Smooth muscle cell (in vitro differentiated cells): ENCODE data around the gene ABI3BP. TPM values are rescaled to one million over a fixed set of nuclear protein-coding genes. Genes with fewer than 3 reads are reported as not detected.

ENCODE experiments used
- DNase-seq: peaks from one replicate; lab custom pipeline; 2025; ENCODE audit not compliant: unreplicated experiment; lab: John Stamatoyannopoulos, UW
- H2AFZ ChIP-seq: fragments of 200-600 bp; sonication (generic); 2 replicates; pipeline ENCODE4 v1.6.0; 2016; ENCODE audit warnings: antibody characterized with exemption, low read depth, mild to moderate bottlenecking
- H3F3A ChIP-seq: fragments of 200-600 bp; sonication (generic); 2 replicates; pipeline ENCODE4 v1.6.0; 2017; ENCODE audit warnings: antibody characterized with exemption, low read depth
- H3K27ac ChIP-seq: fragments of 200-600 bp; sonication (generic); 2 replicates; pipeline ENCODE4 v1.5.1; 2016; ENCODE audit warnings: low read depth, mild to moderate bottlenecking
- H3K27me3 ChIP-seq: fragments of 200-600 bp; sonication (generic); 2 replicates; pipeline ENCODE4 v1.6.1; 2016; ENCODE audit warnings: low read depth, mild to moderate bottlenecking
- H3K36me3 ChIP-seq: fragments of 200-600 bp; sonication (generic); 2 replicates; pipeline ENCODE4 v1.5.1; 2016; ENCODE audit warnings: low read depth
- H3K4me1 ChIP-seq: fragments of 200-600 bp; sonication (generic); 2 replicates; pipeline ENCODE4 v1.5.1; 2016; ENCODE audit warnings: low read depth
- H3K4me2 ChIP-seq: fragments of 200-600 bp; sonication (generic); 2 replicates; pipeline ENCODE4 v1.6.0; 2016; ENCODE audit warnings: mild to moderate bottlenecking
- H3K4me3 ChIP-seq: fragments of 200-600 bp; sonication (generic); 2 replicates; pipeline ENCODE4 v1.5.1; 2016; ENCODE audit warnings: mild to moderate bottlenecking
- H3K79me2 ChIP-seq: fragments of 200-600 bp; sonication (generic); 2 replicates; pipeline ENCODE4 v1.6.0; 2016; ENCODE audit warnings: low read depth, mild to moderate bottlenecking
- H3K9ac ChIP-seq: fragments of 200-600 bp; sonication (generic); 2 replicates; pipeline ENCODE4 v1.6.0; 2016; ENCODE audit warnings: low read depth
- H3K9me3 ChIP-seq: fragments of 200-600 bp; sonication (generic); replicated peaks from 2 replicates; pipeline ENCODE4 v1.5.1; 2016; ENCODE audit warnings: low read depth
- H4K20me1 ChIP-seq: fragments of 200-600 bp; sonication (generic); 2 replicates; pipeline ENCODE4 v1.6.0; 2016; ENCODE audit warnings: low read depth
- WGBS: methylation state at CpG from one replicate; pipeline ENCODE4 v1.1.7; 2016; ENCODE audit warnings: low lambda C conversion rate; 5-methylcytosine and 5-hydroxymethylcytosine counted together
- polyA plus RNA-seq: library from polyadenylated mRNA; unstranded; fragments of >200 nt; fragmentation: Nextera tagmentation; extraction: Ambion mirVana; gene quantifications from 2 replicates; pipeline ENCODE4 v1.2.1, GENCODE V29; 2016
- total RNA-seq: library from RNA; depleted of rRNA; stranded (reverse); fragments of >200 nt; gene quantifications from 2 replicates; pipeline ENCODE4 v1.2.3, GENCODE V29; 2014
- TF ChIP-seq, protein P1 (sequence below): fragments of 200-600 bp; sonication (generic); IDR thresholded peaks from 2 replicates; pipeline ENCODE4 v1.5.1; 2017; ENCODE audit warnings: borderline replicate concordance, mild to moderate bottlenecking, antibody characterized with exemption; ENCODE audit not compliant: insufficient read depth, poor library complexity, severe bottlenecking

ABI3BP gene
- total and polyA plus RNA-seq, 2 experiments from 2014 or later = 0.47 to 0.58 TPM

DNA sequence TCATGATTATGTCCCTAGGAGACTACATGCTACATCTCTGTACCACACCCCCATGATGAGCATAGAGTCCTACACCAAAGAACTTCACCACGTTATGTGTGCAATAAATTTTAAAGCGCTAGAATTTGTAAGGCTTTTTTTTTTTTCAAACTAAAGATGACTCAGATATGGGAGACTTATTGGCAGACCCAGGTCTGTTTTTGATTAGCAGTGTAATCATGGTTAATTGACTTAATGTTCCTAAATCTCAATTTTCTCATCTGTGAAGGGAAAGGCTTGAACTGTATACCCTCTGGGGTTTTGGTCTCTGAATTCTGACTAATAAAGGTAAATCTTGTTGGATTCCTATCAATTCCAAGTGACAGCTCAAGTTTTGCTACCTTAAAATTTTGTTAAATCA is 26.4 kb downstream of the ABI3BP start:
- Histone ChIP-seq H3K4me3 (no peak overlapping the region), H3K4me1 (no peaks in the 10 kb centered on the region), H3K27ac (no peak overlapping the region), H3K27me3 (no peaks in the 10 kb centered on the region), H3K36me3 (no peaks in the 10 kb centered on the region), H2AFZ (no peak overlapping the region), H3K9me3 (no peaks in the 10 kb centered on the region), H3K79me2 (no peaks in the 10 kb centered on the region), H3F3A (no peaks in the 10 kb centered on the region), H3K4me2 (no peak overlapping the region), H3K9ac (no peak overlapping the region), H4K20me1 (no peaks in the 10 kb centered on the region)
- no peak for DNase-seq
- 83% methylated on average over 2 of the region's 2 CpGs for WGBS
- TF ChIP-seq, protein P1, sequence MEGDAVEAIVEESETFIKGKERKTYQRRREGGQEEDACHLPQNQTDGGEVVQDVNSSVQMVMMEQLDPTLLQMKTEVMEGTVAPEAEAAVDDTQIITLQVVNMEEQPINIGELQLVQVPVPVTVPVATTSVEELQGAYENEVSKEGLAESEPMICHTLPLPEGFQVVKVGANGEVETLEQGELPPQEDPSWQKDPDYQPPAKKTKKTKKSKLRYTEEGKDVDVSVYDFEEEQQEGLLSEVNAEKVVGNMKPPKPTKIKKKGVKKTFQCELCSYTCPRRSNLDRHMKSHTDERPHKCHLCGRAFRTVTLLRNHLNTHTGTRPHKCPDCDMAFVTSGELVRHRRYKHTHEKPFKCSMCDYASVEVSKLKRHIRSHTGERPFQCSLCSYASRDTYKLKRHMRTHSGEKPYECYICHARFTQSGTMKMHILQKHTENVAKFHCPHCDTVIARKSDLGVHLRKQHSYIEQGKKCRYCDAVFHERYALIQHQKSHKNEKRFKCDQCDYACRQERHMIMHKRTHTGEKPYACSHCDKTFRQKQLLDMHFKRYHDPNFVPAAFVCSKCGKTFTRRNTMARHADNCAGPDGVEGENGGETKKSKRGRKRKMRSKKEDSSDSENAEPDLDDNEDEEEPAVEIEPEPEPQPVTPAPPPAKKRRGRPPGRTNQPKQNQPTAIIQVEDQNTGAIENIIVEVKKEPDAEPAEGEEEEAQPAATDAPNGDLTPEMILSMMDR = no peak

- H3K79me2 ChIP-seq = no peaks in the 10 kb centered on the region
- 92% methylated on average over 3 of the region's 3 CpGs for WGBS
- TF ChIP-seq, protein P1 = no peak
- no peak overlapping the region for H3K4me3 ChIP-seq
- H3K27ac ChIP-seq = no peak overlapping the region
- H2AFZ ChIP-seq = no peak overlapping the region
- H3K9me3 ChIP-seq = no peaks in the 10 kb centered on the region
- no peak overlapping the region for H3K9ac ChIP-seq
- no peaks in the 10 kb centered on the region for H4K20me1 ChIP-seq
- H3F3A ChIP-seq = no peaks in the 10 kb centered on the region
- no peaks in the 10 kb centered on the region for H3K4me1 ChIP-seq
- no peak overlapping the region for H3K4me2 ChIP-seq
- DNase-seq = no peak
- no peaks in the 10 kb centered on the region for H3K36me3 ChIP-seq
- H3K27me3 ChIP-seq = no peaks in the 10 kb centered on the region
These were observed 27.2 kb downstream of the ABI3BP start for GRCh38 chr3:100966049-100966491.

DNA sequence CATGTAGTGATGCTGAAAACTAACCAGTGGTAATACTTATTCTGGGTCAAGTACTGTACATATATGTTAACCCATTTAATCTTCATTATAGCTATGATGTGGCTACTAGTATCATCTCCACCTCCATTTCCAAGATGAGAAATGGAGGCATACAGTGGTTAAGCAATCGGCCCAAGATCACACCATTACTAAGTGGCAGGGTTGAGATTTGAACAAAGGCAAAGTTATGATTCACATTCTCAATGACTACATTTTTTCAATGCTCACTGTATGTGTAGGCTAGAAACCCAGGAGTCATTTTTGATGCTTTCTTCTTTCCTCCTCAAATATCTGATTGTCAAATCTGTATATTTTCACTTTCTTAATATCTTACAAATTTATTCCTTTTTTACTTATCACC is 30.2 kb downstream of the ABI3BP start:
- Histone ChIP-seq H3K4me3 (no peak overlapping the region), H3K4me2 (no peak overlapping the region), H2AFZ (no peak overlapping the region), H3K9ac (no peak overlapping the region), H3K79me2 (no peaks in the 10 kb centered on the region), H3K27me3 (no peaks in the 10 kb centered on the region), H4K20me1 (no peaks in the 10 kb centered on the region), H3K4me1 (no peaks in the 10 kb centered on the region), H3F3A (no peaks in the 10 kb centered on the region), H3K36me3 (no peaks in the 10 kb centered on the region), H3K27ac (no peak overlapping the region), H3K9me3 (no peaks in the 10 kb centered on the region)
- WGBS = 86% methylated on average over 1 of the region's 1 CpG
- no peak for DNase-seq
- TF ChIP-seq, protein P1 = no peak

DNA sequence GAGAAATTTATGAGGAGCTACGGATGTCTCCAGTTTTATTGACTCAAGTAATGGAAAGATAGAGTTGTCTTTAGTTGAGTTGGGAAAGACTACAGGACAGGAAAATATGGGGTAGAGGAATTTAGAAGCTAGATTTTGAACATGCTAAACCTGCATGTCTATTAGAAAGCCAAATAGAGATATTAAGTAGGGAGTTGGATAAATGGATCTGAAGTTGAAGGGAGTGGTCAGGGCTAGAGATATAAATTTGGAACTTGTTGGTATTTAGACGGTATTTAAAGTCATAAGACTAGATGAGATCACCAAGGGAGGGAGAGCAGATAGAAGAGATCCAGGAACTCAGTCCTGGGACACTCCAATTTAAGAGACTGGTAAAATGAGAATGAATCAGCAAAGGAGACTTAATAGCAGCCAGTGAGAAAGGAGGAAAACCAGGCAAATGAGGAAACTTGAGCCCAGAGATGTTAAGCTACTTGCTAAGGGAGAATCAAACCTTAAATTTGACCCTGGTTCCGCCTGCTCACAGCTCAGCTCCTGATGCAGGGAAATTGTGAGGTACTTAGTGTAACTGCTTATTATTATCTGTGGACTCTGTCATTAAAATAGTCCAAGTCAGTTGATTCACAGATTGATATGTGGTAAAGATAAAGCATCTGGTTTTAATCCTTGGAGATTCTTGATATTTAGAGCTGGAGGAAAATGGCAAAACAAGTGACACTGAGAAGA is 35.8 kb downstream of the ABI3BP start:
- no peak overlapping the region for H3K27ac ChIP-seq

More for the DNA sequence above, 35.8 kb downstream of the ABI3BP start:
- Histone ChIP-seq H3K79me2 (no peaks in the 10 kb centered on the region), H3K36me3 (no peaks in the 10 kb centered on the region), H3K4me1 (no peaks in the 10 kb centered on the region), H4K20me1 (no peaks in the 10 kb centered on the region), H3K9me3 (no peaks in the 10 kb centered on the region), H2AFZ (no peak overlapping the region), H3F3A (no peaks in the 10 kb centered on the region), H3K9ac (no peak overlapping the region), H3K4me2 (no peak overlapping the region), H3K27me3 (no peaks in the 10 kb centered on the region), H3K4me3 (no peak overlapping the region)
- DNase-seq = no peak
- TF ChIP-seq, protein P1 = no peak
- WGBS = 64% methylated on average over 3 of the region's 3 CpGs
